BLaER1 (cell line): Measurements from ENCODE around the gene LETM1.
A peak's percentile ranks its signal among the peaks of the same experiment; 100 is the strongest.

Experiments used
- H3K27ac ChIP-seq: shearing (Covaris generic); formaldehyde crosslinking; 2 replicates; pipeline ENCODE4 v1.8.1; 2022
- H3K27me3 ChIP-seq: shearing (Covaris generic); formaldehyde crosslinking; 2 replicates; pipeline ENCODE4 v1.8.1; 2022
- H3K36me3 ChIP-seq: shearing (Covaris generic); formaldehyde crosslinking; 2 replicates; pipeline ENCODE4 v1.8.1; 2022
- H3K4me1 ChIP-seq: shearing (Covaris generic); formaldehyde crosslinking; 2 replicates; pipeline ENCODE4 v1.8.1; 2022
- H3K4me2 ChIP-seq: shearing (Covaris generic); formaldehyde crosslinking; 2 replicates; pipeline ENCODE4 v1.8.1; 2022
- H3K4me3 ChIP-seq: shearing (Covaris generic); formaldehyde crosslinking; 2 replicates; pipeline ENCODE4 v1.8.1; 2022
- H3K9ac ChIP-seq: shearing (Covaris generic); formaldehyde crosslinking; 2 replicates; pipeline ENCODE4 v1.8.1; 2022
- H3K9me3 ChIP-seq: shearing (Covaris generic); formaldehyde crosslinking; 2 replicates; pipeline ENCODE4 v1.8.1; 2022
- H4K20me1 ChIP-seq: shearing (Covaris generic); formaldehyde crosslinking; 2 replicates; pipeline ENCODE4 v1.8.1; 2022
- Cebpa-rat ChIP-seq: shearing (Covaris generic); IDR thresholded peaks from 2 replicates; pipeline ENCODE4 v1.8.1; 2022

The LETM1 gene

DNA sequence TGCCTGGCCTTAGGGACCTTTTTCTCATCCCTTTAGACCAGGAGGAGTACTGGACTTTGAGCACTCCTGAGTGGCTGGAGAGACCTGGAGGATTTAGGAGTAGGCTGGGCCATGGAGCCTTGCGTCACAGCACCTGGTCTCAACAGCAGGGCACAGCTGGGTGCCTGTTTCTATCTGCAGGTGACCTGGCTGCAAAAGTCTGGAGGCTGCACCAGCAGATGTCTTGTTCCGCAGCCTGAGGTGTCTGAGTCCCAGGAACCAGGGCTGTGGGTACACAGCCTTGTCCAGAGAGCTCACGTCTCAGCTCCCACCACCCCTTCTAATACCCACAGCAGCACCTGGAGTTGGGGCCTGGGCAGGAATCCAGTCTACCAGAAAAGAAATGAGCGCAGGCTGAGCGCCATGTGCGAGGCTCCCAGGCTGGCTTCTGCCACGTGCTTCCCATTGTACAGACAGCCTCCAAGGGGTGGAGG is 10.3 kb upstream of the LETM1 start:
- no peaks in the 10 kb centered on the region for H3K27me3 ChIP-seq
- H3K27ac ChIP-seq = no peak overlapping the region
- no peak overlapping the region for H3K4me3 ChIP-seq
- H3K36me3 ChIP-seq = no peaks in the 10 kb centered on the region
- no peak overlapping the region for H3K4me2 ChIP-seq
- no peak for TF ChIP-seq Cebpa-rat
- H3K4me1 ChIP-seq = peaks cover 47% of the 10 kb centered on the region
- no peaks in the 10 kb centered on the region for H3K9me3 ChIP-seq
- no peaks in the 10 kb centered on the region; the same call in 1 of the 2 replicates for H4K20me1 ChIP-seq
- no peak overlapping the region for H3K9ac ChIP-seq

DNA sequence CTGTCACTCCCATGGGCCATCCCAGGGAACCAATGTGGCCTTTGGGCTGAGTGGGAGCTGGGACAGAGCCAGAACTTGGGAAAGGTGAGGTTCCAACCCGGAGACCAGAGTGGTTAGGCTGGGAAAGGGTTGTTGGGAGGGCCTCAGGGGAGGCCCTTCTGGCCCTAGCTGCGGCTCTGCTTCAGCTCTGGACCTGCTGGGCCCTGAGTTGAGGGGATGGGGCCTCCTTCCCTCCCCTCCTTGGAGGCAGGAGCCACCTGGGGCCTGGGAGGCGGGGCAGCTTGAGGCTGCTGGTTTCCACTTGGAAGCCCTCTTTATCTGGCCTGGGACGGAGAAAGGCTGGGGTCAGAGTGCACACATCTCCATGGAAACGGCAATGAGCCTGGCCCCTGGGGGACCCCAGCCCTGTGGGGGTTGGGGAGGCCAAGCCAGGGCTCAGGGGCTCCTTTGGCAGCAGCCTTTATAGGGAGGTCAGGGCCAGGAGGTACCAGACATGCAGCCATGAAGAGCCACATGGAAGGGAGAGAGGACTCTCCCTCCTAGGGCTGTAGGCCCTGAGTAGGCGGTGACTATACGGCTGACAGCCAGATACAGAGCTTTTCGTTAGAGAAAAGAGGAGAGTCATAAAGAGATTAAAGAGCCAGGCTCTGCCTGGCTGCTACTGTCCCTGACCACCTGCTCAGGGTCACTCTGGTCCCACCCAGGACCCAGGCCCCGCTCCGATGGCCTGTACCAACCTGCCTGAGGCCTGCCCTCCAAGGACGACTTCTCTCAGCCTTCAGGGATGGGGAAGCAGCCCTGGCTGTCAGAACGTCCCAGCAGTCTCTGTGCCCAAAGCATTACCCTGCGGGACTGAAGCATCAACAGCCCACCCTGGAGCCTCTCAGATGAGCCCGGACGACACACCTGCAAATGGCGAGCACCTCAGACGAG is 8.4 kb upstream of the LETM1 start:
- H3K4me3 ChIP-seq = no peak overlapping the region
- H4K20me1 ChIP-seq = no peaks in the 10 kb centered on the region; the same call in 1 of the 2 replicates
- peak overlapping the region; percentile 88 for H3K4me2 ChIP-seq
- no peaks in the 10 kb centered on the region for H3K27me3 ChIP-seq
- peaks cover 38% of the 10 kb centered on the region for H3K4me1 ChIP-seq
- H3K9ac ChIP-seq = peak overlapping the region; percentile 34
- H3K36me3 ChIP-seq = no peaks in the 10 kb centered on the region
- H3K9me3 ChIP-seq = no peaks in the 10 kb centered on the region
- peak overlapping the region; percentile 54 for H3K27ac ChIP-seq
- no peak for TF ChIP-seq Cebpa-rat

DNA sequence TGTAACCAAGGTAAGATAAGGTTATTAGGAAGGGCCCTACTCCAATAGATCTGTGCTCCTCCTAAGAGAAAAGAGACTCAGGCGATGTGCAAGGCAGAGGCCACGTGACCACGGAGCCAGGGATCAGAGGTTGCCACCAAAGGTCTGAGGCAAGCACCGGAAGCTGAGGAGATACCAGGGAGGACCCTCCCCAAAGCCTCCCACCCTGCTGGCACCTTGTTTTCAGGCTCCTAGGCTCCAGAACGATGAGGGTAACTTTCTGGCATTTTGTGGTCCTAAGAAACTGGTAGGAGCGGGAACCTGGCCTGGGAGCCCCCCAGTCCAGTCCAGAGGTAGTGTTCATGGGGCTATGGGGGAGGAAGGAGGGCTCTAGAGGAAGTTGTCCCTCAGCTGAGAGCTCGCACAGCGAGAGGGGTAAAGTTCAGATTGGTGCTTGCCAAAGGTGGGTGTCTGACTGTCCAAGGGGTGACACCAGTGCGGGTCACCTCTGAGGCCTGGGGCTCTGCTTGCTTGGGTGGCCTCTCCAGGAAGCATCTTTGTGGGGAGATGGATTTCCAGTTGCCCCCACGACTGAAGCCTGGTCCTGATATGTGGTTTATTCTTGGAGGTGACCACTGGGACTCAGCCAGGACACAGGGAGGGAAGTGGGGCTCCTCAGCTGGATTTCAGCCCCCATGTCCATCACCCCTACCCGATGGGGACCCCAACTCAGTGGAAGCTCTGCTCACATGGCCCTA is 7.5 kb upstream of the LETM1 start:
- H3K27ac ChIP-seq = peak overlapping the region; percentile 54
- no peak overlapping the region for H3K4me3 ChIP-seq
- peak overlapping the region; percentile 88 for H3K4me2 ChIP-seq
- H4K20me1 ChIP-seq = no peaks in the 10 kb centered on the region; the same call in 1 of the 2 replicates
- peaks cover 39% of the 10 kb centered on the region for H3K4me1 ChIP-seq
- peak overlapping the region; percentile 34; the same call in 1 of the 2 replicates for H3K9ac ChIP-seq
- no peaks in the 10 kb centered on the region for H3K36me3 ChIP-seq
- no peak for TF ChIP-seq Cebpa-rat
- H3K9me3 ChIP-seq = no peaks in the 10 kb centered on the region
- H3K27me3 ChIP-seq = no peaks in the 10 kb centered on the region

DNA sequence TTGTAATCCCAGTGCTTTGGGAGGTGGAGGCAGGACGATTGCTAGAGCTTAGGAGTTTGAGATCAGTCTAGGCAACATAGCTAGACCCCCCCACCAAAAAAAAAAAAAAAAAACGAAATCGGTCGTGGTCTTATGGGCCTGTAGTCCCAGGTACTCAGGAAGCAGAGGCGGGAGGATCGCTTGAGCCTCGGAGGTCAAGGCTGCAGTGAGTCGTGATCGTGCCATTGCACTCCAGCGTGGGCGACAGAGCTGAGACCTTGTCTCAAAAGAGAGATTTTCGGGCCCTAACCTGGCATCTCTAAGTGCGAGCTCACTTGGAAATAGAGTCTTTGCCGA is 7.0 kb upstream of the LETM1 start:
- peak overlapping the region; percentile 88 for H3K4me2 ChIP-seq
- no peaks in the 10 kb centered on the region for H3K36me3 ChIP-seq
- no peak overlapping the region; the same call in 1 of the 2 replicates for H3K4me3 ChIP-seq
- TF ChIP-seq Cebpa-rat = no peak
- H3K27ac ChIP-seq = no peak overlapping the region
- H4K20me1 ChIP-seq = no peaks in the 10 kb centered on the region; the same call in 1 of the 2 replicates
- H3K9ac ChIP-seq = no peak overlapping the region
- H3K4me1 ChIP-seq = peaks cover 44% of the 10 kb centered on the region
- no peaks in the 10 kb centered on the region for H3K9me3 ChIP-seq
- H3K27me3 ChIP-seq = no peaks in the 10 kb centered on the region

DNA sequence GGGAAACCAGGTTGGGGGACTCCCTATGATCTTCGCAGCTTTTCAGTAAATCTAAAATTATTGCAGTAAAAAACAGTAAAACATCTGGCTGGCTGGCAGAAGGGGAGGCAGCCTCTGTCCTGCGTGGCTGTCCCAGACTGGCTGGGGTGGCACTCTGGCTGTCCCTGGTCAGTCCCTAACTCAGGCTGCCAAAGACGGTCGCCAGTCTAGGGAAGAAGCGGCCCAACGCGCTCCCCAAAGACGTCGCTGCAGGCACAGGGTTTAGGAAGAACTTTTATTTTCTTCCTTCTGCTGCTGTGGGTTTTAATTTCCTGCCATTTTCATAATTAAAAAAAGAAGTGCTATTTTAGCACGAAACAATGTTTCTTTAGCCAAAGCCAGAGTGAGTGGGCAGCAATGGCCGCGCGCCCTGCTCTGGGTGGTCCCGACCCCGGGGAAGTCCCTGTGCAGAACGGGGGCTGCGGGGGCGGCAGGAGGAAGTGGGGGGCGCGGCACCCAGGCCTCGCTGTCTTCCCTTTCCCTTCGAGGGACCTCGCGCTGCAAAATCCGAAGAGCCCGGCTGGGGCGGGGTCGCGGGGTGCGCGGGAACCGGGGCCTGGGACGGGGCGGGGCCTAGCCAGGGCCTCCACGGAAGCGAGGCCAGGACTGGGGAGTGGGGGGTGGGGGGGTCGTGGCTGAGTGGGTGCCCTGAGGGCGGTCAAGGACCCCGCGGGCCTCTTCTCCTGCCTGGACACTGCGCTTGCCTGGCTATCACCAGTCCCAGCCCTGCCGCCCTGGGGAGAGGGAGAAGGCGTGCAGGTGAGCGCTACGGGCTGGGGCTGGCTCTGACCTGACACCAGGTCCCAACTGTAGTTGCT is 6.3 kb upstream of the LETM1 start:
- H3K9ac ChIP-seq = peak overlapping the region; percentile 16; the same call in 1 of the 2 replicates

DNA sequence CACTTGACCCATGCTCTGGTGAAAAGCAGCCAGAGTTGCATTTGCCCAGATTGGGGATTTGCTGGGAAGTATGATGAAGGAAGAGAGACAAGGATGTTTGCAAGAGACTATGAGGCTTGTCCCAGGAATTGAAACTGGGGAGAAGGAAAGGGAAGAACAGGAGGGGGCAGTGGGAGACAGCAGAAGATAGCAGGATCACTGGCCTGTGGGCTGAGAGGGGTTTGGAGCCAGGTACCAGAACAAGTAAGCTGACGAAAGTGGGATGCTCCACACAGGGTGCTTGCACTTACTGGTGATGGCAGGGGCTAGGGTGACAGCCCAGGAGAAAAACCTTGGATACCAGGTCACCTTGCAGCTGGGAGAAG is 3.4 kb upstream of the LETM1 start:
- Histone ChIP-seq H3K27ac (no peak overlapping the region), H3K27me3 (no peaks in the 10 kb centered on the region), H3K4me2 (no peak overlapping the region), H3K9ac (no peak overlapping the region), H3K4me1 (peaks cover 58% of the 10 kb centered on the region), H4K20me1 (peaks cover 12% of the 10 kb centered on the region), H3K4me3 (no peak overlapping the region), H3K36me3 (no peaks in the 10 kb centered on the region), H3K9me3 (no peaks in the 10 kb centered on the region)
- TF ChIP-seq Cebpa-rat = no peak

More for the DNA sequence above, 6.3 kb upstream of the LETM1 start:
- Histone ChIP-seq H3K36me3 (no peaks in the 10 kb centered on the region), H3K27ac (no peak overlapping the region), H3K9me3 (no peaks in the 10 kb centered on the region), H3K4me1 (peaks cover 49% of the 10 kb centered on the region), H3K4me2 (peak overlapping the region; percentile 88), H3K27me3 (no peaks in the 10 kb centered on the region), H3K4me3 (peak overlapping the region; percentile 33; the same call in 1 of the 2 replicates), H4K20me1 (no peaks in the 10 kb centered on the region; the same call in 1 of the 2 replicates)
- no peak for TF ChIP-seq Cebpa-rat

DNA sequence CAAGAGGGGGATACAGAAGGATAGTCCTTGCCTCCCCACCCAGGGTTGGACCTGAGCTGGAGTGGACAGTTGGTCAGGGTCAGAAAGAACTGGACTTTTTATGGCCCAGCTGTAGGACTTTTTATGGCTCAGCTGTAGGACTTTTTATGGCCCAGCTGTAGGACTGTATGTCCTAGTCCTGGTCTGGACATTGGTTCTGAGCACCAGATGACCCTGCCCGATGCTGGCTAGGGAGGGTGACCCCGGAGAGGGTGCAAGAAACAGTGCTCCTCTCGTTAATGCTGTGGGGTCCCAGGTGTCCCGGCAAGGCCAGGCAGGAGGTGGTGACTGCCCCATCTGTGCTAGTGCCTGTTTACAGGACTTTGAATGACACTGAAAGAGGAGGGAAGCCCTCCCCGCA is 2.0 kb upstream of the LETM1 start:
- peak overlapping the region; percentile 85 for H3K4me2 ChIP-seq
- H3K27me3 ChIP-seq = no peaks in the 10 kb centered on the region
- peak overlapping the region; percentile 6; the same call in 1 of the 2 replicates for H3K9ac ChIP-seq
- TF ChIP-seq Cebpa-rat = no peak
- peaks cover 9% of the 10 kb centered on the region for H3K36me3 ChIP-seq
- no peaks in the 10 kb centered on the region for H3K9me3 ChIP-seq
- H3K4me3 ChIP-seq = no peak overlapping the region
- H3K4me1 ChIP-seq = peaks cover 54% of the 10 kb centered on the region
- peaks cover 27% of the 10 kb centered on the region for H4K20me1 ChIP-seq
- H3K27ac ChIP-seq = no peak overlapping the region

DNA sequence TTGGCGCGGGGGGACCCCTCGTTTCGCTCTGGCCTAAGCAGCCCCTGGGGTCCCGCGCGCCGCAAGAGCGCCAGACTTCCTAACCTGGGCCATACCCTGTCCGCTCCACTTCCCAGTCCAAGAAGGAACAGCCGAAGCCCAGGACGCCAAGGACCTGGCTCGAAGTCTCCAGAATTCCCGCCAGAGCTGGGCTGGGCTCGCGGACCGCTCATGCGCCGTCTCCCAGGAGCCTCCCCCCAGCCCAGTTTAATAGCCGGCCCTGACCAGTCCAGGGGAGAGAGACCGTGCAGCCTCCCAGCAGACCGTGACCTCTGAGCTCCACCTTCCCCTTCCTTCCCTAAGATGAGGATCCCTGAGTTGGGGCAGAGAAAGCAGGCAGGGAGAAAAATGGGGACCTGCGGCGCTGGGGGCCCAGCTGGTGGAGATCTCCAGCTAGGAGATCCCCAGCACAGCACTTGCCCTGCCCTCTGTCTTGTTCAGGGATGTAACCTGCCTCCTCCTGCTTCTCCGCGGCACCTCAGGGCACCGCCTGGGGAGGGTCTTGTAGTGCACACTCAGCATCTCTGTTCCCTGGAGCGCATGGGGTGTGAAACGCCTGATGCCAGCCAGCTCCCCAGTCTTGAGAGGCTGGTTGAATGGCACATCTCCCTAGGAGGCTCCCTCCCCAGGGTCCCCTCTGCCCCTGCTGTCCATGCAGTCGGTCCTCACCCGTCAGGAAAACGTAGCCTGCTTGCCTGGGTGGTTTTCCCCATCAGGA is 1.2 kb upstream of the LETM1 start:
- Histone ChIP-seq H3K4me1 (peaks cover 52% of the 10 kb centered on the region), H3K36me3 (peaks cover 17% of the 10 kb centered on the region), H3K27ac (peak overlapping the region; percentile 89), H3K4me3 (peak overlapping the region; percentile 84), H3K9me3 (no peaks in the 10 kb centered on the region), H3K9ac (peak overlapping the region; percentile 89), H4K20me1 (peaks cover 35% of the 10 kb centered on the region), H3K4me2 (peak overlapping the region; percentile 85), H3K27me3 (no peaks in the 10 kb centered on the region)
- no peak for TF ChIP-seq Cebpa-rat
